NCI-H1436 (cell line): Measurements from ENCODE around the gene CDPF1.
"Not testable (repeated sequence)": the region's sequence is repeated elsewhere in the genome, so short reads cannot be mapped to it uniquely, and the experiment has no call there.

Experiments
- DNase-seq: peaks from one replicate; lab custom pipeline; 2025; lab: John Stamatoyannopoulos, UW

Gene CDPF1

DNA sequence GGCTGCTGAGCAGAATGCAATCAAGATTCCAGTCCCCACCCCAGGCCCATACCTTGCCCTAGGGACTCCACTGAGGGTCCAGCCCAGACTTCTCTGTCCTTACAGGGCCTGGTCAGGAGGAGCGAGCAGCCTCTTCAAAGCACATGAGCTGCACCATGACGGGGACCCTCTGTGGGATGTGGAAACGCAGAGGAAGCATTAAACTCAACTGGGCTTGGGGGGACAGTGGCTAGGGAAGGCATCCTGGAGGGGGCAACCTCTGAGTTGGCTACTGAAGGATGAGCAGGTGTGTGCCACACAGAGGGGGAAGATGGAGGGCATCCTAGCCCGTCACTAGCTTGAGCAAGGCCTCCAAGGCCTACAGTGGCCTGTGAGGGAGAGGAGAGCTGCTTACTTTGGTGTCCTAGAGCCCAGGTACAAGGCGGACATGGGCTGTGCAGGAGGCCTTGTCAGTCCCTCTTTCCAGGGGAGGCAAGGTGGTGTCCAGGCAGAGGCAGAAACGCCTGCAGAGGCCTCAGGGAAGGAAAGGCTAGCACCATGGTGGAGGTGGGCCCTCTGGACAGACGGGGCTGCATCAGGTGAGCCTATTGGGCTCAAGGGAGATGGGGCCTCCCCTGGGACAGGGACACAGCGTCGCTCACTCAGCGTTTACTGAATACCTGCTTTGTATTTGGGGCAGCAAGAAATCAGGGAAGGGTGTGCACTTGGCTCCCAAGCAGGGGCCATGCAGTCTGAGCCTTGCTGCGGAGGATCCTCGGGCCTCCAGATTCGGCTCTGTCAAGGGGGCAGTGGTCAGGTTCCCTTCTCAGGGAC lies 32.0 kb upstream of the CDPF1 start:
- no peak for DNase-seq

DNA sequence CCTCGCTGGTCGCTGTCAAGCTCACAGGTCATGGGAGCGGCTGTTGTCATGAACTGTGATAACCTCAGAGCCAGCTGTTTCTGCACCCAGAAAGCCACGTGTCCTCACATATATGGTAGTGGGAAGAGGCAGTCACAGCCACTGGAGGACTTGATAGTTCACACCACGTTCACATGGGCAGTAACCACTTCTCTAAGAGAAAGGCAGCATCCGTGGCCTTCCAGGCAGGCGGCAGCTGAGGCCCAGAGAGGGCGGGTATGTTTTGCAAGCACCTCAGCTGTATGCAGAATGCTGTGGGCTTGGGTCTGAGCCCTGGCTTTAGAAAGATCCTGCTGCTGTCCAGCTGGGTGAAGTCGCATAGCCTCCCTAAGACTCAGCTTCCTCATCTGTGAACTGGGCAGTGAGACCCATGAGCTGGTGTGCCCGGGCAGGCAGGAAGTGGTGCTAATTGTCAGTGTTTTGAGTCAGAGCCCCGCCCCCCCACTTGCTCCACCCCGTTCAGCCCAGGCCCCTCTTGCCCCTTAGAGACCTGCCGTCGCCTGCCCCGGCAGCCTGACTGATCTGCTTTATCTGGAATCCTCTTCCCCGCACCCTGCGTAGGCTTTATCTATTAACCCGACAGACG lies 31.0 kb upstream of the CDPF1 start:
- DNase-seq, result no peak

DNA sequence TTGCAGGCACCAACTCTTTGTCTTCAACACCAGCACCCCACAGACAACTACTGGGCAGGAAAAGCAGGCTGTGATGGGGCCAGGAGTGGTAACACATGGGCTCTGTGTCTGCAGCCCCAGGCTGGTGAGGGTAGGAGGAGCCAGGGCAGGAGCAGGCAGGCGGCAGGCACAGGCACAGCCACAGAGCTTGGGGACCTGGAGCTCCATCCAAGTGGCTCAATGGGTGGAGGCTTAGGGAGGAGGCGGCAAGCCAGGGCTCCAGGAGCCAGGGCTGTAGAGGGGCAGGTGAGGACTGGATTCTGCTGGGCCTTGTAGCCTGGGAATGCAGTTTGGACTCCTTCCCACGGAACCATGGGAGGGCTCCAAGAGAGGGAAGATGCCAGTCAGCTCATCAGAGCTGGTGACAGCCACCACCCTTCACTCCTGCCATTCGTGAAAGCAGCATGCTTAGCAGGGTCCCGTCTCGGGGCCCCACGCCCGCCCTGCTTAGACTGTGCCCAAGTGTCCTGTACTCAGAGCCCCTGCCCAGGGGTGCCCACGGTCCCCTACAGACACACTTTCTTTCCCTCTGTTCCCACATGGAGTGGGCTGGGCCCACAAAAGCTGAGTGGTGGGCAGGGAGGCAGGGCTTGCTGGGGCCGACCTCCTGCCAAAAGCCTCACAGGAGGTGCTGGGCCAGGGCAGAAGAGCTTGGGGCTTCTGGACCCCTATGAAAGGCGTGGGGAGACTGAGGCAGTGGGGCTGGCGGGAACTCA lies 30.1 kb upstream of the CDPF1 start:
- DNase-seq, result no peak

DNA sequence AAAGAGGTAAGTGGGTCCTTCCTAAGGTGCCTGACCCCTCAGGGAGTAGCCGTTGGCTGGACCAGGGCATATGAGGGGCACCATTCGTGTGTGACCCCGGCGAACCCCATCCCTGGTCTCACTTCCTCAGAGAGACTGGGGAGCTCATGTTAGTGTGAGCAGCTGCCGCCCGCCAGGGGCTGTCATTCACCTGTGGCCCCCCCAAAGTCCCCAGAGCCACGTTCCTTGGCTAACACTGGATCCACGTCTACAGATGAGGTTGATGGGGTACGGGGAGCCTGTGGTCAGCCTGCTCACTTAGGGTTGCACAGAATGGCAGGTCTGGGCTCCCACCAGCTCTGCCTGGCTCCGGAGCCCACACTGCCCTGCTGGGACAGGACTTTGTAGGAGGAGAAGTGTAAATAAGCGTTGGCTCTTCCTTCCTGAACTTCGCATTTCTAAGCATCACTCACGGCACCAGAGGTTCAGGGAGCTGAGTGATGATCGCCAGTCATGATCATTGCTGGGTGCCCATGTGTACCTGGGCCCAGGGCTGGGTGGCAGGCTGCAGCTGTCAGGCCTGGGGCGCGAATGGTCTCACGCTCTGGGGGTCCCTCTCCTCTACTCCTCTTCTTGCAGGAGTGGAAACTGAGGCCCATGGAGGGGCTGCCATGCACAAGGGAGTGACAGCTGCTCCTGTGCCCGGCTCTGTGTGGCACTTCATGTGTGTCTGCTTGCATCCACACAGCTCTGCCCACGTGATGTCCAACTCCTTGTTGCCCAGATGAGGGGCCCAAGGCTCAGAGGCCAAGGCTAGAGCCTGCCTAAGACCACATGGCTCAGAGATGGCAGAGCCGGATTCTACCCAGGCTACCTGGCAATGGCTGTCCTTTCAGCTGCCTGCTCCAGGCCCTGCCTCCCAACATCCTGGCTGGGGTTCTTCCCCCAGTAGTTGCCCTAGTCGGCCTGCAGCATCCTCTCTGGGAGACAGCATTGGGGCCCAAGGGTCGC lies 28.9 kb upstream of the CDPF1 start:
- DNase-seq, result no peak

DNA sequence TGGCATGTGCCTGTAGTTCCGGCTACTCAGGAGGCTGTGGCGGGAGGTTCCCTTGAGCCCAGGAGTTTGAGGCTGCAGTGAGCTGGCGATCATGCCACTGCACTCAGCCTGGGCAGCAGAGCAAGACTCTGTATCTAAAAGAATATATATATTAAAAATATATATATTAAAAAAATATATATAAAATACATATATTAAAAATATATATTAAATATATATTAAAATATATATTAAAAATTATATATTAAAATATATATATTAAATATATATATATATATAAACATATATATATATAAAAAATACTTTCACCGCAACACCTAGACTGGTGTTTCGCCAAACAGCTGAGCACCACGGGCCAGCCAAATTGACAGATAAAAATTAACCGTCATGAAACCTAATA lies 26.5 kb upstream of the CDPF1 start:
- no peak for DNase-seq

DNA sequence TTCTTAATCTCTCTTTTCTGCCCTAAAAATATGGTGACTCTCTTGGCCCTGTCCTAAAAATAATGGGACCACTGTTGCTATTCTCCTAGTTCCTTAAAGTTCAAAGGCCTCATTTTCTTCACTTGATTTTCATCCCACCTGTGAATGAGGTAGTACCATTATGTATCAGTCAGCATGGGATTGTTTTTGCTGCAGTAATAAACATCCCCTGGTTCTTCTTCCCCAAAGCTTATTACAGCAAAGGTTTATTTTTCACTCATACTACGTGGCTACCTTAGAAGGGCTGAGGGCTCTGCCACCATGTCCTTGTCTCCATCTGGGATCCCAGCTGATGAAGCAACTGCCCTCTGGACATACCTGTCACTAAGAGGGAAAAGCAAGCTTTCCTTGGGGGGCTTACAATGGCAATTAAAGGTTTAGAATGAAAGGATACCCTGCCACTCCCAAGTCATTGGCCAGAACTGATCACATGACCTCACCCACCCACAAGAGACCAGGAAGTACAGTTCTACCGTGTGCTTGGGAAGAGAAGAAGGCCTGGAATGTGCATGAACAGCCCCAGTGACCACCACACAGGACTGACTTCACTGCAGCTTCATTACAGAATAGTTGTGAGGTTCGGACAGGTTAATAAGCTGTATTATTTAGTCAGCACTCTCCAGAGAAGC lies 25.5 kb upstream of the CDPF1 start:
- DNase-seq, result no peak

DNA sequence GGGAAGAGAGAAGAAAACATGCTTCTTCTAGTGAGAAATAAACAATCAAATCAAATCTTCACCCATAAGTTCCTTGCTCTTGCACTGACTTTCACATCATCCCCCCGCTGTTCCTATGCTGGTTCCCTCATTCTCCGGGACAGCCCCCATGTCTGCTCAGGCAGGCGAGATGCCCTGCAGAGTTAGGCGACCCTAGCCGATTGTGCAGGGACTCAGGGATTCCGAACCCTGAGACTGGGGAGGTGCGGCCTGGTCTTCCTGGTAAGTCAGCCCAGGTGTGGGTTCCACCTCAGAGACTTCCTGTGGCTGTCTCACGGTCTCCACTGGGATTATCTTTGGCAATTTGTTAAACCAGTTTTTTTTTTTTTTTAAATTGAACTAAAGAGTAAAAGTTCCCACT lies 24.3 kb upstream of the CDPF1 start:
- no peak for DNase-seq

DNA sequence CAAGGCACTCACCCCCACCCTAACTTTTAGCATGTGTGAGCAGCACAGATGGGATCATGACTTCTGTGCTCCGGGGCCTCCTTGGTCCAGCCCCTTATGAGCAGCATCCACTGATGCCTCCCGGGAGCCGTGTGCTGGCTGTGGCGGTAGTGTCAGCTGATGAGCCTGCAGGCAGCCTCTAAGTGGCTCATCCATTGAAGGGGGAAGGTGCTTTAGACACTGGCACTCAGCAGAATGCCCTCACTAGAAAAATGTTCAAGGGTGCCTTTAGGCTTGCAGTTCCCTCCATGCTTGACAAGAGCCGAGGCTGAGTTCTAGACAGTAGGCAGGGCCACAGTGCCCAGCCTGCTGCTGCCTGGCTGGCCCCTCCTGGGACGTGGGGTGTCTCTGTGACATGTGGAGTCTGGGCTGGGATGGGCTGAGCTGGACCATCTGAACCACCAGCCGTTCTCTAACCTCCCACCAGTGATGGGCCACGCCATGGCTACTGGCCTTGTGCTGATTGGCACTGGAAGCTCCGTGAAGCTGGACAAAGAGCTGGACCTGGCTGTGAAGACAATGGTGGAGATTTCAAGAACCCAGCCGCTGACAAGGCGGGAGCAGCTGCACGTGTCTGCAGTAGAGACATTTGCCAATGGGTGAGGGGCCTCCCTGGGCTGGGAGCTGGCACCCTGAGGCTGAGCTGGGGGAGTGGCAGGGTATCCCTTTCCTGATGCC lies 23.5 kb upstream of the CDPF1 start:
- no peak for DNase-seq

DNA sequence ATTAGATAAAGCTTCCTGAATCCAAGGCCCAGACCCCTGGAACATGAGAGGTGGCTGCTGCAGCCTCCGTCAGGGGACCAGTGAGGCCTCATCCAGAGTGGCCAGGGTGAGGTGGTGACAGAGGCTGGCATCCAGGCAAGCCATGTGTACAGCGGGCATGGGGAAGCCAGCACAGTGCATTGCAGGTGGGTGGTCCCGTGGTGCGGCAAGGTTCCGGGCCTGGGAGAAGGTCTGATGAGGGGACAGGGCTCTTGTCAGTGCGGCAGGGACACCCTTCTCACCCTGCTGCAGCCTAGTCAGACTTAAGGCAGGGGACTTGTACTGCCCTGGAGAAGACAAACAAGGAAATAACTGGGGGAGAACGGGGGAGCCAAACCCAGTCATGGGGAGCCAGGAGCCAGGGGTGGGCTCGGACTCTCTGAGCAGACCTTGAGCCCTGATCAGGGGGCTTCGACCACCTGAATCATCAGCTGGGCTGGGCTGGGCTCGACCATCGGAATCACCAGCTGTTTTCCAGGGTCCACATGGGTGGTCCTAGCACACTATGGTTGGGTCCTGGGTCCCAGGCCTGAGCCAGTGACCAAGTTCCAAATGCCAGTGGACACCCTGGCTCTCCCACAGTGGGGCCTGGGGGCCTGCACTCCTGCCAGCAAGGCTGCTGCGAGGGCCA lies 22.8 kb upstream of the CDPF1 start:
- no peak for DNase-seq

DNA sequence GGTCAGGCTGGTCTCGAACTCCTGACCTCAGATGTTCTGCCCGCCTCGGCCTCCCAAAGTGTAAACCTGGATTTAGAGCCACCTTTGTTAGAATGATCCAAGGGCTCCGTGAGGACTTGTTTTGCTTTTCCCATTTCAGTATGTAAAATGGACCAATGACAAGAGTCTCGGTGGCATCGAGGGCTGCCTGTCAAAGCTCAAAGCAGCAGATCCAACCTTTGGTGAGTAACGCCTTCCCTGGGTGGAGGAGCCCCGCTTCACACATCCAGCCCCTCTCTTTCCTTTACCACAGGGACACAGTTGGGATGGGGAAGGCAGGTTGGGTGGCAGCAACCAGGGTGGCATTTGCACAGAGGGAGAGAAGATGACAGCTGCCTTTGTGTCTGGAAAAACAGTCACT lies 22.1 kb upstream of the CDPF1 start:
- DNase-seq, result no peak

DNA sequence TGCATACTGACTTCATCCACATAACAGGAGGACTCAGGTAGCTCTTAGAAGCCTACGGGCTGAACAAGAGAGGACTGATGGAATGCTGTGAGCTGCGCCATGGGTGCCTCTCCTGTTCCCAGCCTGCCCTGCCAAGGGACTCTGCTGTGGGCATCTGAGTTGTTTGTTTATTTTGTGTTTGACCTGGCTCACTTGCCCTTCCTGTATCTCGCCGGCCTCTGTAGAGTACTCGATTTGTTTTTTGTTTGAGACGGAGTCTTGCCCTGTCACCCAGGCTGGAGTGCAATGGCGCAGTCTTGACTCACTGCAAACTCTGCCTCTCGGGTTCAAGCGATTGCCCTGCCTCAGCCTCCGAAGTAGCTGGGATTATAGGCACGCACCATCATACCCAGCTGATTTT lies 19.5 kb upstream of the CDPF1 start:
- DNase-seq, result no peak

DNA sequence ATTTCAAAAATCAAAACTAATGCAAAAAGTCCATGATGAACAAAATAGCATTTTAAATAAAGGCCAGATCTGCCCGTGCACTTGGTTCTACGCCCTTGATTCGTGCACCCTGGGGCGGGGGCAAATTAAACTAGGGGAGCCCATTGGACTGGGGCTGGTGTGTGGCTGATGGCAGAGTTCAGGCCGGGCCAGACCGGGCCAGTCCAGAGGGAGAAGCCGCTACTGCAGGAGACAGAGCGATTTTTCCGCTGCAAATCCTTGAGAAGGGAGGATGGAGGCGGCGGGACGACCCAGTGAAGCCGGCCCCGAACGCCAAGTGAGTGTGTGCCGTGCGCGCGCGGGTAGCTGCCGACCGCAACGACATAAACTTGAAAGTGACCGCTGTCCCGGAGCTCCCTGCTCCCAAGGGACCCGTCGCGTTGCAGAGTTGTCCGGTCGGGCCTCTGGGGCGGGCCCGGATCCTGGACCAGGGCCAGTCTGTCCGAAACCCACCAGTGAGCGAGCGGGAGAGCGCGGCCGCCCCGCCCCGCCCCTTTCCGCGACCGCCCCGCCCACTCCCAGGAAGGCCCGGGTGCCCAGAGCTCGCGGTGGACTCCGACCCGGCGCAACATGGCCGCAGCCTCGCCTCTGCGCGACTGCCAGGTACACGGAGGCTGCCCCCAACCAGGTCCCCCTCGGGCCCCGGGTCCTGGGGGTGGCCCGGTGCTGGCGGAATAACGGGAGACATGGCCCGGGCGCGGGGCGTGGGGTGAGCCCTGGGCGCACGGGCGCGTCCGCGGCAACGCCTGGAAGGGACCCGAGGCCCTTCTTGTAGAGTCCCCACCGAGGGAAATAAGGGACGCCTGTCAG lies 17.6 kb upstream of the CDPF1 start, which contains the start of gene TTC38:
Gene TTC38 (plus strand): TSS at position 578 of the 849 bp plus-strand sequence. CDS start 32 bp downstream, at position 610.
- no peak for DNase-seq

DNA sequence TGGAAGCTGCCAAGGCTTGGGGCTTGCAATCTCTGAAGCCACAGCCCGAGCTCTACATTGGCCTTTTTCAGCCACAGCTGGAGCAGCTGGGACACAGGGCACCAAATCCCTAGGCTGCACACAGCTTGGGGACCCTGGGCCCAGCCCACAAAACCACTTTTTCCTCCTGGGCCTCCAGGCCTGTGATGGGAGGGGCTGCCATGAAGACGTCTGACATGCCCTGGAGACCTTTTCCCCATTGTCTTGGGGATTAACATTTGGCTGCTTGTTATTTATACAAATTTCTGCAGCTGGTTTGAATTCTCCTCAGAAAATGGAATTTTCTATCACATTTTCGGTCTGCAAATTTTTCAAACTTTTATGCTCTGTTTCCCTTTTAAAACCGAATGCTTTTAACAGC lies 15.5 kb upstream of the CDPF1 start:
- not testable (repeated sequence) for DNase-seq

DNA sequence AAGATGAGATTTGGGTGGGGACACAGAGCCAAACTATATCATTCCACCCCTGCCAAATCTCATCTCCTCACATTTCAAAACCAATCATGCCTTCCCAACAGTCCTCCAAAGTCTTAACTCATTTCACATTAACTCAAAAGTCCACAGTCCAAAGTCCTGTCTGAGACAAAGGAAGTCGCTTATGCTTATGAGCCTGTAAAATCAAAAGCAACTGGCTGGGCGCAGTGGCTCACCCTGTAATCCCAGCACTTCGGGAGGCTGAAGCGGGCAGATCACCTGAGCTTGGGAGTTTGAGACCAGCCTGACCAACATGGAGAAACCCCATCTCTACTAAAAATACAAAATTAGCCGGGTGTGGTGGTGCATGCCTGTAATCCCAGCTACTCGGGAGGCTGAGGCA lies 14.4 kb upstream of the CDPF1 start:
- DNase-seq, result not testable (repeated sequence)

DNA sequence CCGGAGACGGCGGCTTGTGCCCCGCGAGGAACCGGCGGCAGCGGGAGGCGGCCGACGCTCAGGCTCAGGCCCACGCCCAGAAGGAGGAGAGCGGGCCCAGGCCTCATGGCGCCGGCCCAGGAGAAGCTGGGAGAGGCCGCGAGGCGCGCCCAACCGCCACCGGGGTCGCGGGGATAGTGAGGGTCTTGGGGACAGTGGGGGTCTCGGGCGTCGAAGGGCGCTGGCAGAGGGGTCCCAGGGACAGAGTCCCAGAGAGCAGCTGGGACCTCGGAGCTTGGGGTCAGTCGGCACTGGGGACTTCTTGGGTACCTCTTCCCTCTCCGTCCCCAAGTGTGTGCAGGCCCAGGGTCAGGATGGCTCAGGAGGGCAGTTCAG lies 13.1 kb upstream of the CDPF1 start, which contains the start of gene PKDREJ:
Gene PKDREJ (minus strand): TSS at position 128 of the 375 bp plus-strand sequence. CDS start 21 bp downstream, at position 107.
- no peak for DNase-seq

DNA sequence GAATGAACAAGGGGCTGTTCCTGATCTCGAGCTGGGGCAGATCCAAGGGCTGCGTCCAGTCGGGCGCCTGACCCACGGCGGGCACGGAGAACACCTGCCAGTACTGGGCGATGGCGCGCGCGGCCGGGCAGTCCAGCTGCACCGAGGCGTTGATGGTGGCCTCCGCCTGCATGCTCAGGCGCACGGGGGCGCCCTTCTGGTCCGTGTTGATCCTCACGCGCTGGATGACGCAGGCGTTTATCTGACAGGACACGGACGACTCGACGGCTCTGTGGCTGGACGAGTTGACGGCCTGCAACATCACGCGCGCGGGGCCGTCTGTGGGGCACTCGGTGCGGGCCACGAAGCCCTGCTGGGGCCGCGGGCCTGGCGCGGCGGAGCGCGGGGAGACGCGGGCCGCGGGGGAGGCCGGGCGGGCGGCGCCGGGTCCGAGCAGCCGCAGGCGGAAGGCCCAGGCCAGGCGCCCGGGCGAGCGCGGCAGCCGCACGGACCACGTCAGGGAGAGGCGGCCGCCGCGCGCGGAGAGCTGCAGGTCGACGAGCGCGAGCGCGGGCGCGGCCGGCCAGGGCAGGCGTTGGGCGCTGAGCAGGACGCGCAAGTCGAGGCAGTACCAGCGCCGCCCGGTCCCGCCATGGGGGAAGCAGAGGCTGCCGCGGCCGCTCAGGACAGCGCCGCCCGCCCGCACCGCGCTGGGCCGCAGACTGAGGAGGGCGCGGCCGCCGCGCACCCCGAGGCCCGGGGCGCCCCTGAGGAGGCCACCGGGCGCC lies 12.5 kb upstream of the CDPF1 start:
- no peak for DNase-seq

DNA sequence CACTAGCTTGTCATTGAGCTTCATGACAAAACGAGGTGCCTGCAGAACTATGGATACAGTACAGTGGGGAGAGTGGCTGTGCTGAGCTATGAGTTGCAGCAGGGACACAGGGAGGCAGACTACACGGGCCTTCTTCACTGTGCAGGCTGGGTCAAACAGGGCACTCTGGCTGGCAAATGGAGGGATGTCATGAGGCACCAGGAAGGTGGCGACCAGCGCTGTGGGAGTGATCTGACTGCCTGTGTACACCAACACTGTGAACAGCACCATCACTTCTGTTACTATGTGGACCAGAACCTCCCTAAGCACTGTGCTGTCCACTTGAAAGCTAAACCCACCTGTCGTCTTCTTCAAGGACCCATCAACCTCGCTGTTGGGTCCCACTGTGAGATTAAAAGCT lies 9.9 kb upstream of the CDPF1 start:
- no peak for DNase-seq

DNA sequence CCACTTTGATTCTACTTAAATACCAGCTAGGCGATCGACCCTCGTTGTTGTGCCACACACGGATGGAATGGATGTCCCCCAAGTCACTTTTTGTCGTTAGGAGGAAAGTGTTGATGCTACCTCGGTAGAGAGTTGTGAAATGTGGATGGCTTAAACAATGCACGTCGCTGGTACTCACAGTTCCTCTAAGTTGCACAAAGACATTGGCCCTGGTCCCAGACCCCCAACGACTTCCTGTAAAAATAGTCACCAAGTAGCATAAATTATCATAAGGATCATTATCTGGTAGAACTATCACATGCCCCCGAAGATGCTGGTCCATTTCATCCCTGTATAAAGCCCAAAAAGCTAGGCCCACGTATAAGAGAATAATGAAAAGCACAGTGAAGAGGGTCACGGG lies 9.3 kb upstream of the CDPF1 start:
- no peak for DNase-seq
